Globus pallidus (tissue), 1 donor: ENCODE measurements around the gene SLC6A1.

Source experiments
- DNase-seq: peaks from one replicate; pipeline ENCODE4 v3.0.0-alpha.2; 2015; ENCODE audit warnings: low spot score

SLC6A1 gene

DNA sequence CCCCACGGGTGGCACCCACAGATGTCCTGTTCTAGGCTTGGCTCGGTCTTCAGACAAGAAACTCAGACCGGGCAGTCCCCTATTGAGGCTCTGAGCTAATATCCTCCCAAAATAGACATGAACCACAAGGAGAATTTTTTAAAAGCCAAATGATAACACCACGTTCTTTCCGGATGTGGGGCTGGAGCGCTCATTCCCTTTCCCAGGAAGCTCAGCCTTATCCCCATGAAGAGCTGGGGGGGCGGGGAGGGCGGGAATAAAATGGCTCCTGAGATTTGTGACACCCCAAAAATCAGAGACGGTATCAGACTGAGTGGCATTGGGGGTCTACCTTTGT is 1.1 kb downstream of the SLC6A1 start:
- DNase-seq, result no peak

DNA sequence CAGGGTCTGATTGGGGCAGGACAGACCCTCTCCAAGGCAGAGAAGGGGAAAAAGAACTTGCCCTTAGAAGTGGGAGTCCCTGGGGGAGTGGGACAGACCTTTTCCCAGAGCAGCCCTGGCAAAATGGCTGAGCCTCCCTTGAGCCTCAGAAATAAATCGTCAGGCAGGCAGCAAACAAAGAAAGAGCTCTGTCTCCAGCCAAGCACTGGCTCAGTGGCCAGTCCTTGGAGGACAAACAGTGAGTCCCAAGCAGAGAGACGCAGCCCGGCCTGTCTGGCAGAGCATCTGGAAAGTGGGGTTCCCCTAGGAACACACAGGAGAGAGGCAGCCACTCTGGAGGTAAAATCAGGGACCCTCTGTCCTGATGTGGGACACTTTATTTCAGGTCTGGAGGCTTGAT is 1.8 kb downstream of the SLC6A1 start:
- DNase-seq, result peak; percentile 87

DNA sequence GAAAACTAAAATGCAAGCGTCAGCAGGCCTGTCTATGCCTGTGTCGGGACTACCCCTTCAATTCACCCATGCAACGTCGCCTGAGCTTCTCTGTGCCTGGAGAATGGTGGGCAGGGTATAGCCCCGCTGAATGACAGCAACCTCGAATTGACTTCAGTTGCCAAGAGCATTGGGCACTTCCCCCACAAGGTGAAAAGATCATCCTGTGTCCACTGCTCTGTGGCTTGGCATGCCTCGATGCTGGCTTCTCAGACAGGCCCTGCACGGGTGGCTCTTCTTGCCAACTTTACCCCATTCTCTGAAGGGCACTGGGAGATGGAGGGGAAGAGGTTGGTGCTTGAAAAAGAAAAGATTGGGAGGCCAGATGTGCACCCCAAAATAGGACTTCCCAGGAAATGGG is 3.3 kb downstream of the SLC6A1 start:
- DNase-seq, result no peak

DNA sequence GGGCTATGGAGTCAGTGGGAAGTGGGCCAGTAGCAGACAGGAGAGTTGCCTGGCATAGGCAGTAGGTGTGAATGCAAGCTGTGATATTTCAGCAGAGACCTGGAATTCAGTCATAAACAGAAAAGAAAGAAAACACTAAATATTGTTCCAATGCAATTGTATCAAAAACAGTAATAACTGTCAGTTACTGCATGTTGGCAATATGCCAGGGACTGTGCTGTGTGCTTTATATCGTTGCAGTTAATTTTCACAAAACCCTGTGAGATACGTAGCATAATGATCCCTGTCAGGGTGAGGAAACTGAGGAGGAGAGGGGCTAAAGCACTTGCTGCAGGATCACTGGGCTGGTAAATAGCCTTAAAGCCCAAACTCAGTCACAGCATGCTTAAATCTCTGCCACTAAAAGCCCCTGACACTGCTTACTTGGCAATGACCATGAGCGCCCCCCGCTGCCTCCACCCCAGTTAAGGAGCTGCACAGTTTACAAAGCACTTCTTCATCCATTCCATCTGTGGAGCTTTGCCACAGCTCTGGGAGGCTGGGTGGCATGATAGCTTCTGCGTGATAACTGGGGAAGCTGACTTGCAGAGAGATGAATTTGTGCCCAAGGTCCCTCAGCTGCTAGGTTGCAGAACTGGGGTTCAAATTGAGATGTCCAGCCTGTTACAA is 3.9 kb downstream of the SLC6A1 start:
- DNase-seq, result peak; percentile 90

DNA sequence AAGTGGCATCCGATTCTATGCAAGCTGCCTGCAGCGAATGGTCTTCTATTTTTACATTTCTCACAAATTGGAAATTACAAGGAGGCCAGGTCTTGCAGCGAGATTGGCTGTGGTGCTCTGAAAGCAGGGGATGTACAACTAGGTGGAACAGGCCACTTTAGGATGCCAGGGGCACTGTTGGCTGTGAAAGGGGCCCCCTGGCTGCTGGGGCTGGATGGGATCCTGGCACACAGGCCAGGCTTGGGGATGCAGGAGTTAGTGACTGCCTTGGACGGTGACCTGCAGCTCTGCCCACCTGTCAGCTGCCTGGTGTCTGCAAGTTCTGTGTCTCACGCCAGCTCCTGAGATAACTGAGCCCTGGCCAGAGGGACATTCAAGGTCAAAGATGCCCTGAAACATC is 4.6 kb downstream of the SLC6A1 start:
- no peak for DNase-seq

DNA sequence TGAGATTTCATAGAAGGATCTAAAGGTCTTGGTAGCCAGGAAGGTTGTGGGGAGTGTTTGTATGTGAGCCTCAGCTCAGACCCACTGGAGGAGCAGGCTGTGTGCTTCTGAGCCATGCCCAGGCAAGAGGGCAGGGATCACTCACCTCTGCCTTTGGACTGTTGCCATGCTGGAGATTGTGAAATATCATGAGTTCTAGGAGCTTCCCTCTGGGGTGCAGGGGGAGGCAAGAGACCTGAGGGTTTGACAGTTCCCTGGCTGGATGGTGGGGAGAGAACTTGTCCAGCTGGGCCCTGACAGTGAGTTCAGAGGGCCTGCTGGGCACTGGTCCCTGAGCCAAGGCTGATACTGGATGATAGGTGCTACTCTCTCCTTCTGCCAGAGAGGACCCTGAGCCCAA is 6.0 kb downstream of the SLC6A1 start:
- no peak for DNase-seq

DNA sequence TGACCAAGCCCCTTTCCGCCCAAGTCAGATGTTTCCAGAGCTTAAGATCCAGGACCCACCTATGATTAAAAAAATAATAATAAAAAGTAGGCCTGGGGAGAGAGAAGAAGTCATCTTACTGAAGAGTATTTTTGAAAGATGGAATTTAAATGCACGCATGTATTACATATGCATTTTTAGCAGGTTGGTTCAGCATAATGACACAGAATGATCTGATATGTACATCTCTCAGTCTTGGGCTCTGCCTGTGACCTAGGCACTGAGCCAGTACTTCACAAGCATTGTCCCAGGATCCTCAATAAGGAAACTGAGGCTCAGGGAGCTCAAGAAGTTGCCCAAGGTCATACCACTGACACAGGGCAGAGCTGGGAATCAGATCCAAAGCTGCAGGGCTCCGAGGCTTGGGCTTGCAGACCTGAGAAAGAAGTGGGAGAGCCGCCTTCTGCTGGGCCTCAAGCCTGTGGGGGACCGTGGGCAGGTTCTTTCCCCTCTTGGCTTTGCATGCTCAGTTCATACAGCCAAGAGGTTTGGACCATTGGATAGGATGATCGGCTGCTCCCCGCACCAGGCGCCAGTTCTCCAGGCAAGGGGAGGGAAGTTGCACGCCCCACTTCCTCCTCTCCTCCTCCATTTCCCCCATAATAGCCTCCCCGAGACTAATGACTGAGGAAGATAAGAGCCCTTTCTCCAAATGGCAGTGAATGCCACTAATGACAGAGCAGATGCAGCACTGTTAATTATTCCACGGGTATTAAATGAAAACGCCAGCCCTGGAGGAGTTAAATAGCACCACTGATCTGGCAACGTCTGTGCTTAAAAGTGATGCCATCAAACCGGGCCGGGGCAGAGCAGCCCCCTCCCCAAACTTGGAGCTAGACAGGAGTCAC is 6.9 kb downstream of the SLC6A1 start:
- DNase-seq, result no peak

DNA sequence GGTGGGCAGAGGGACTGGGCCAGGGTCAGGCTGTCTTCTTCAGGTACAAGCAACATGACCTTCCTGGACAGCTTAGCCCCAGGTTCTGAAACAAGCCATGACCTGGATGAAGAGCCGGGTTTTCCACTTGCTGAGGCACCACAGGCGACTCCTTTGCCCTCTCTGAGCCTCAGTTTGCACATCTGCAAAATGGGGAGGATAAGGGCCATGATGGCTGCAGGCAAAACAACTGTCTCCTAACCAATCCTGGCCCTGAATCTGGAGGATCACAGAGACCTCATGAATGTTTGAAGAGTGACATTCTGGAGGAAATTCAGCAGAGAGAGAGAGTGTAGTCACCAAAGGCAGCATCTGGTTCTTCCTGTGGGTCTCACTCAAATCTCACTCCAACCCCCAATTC is 8.0 kb downstream of the SLC6A1 start:
- DNase-seq, result no peak

DNA sequence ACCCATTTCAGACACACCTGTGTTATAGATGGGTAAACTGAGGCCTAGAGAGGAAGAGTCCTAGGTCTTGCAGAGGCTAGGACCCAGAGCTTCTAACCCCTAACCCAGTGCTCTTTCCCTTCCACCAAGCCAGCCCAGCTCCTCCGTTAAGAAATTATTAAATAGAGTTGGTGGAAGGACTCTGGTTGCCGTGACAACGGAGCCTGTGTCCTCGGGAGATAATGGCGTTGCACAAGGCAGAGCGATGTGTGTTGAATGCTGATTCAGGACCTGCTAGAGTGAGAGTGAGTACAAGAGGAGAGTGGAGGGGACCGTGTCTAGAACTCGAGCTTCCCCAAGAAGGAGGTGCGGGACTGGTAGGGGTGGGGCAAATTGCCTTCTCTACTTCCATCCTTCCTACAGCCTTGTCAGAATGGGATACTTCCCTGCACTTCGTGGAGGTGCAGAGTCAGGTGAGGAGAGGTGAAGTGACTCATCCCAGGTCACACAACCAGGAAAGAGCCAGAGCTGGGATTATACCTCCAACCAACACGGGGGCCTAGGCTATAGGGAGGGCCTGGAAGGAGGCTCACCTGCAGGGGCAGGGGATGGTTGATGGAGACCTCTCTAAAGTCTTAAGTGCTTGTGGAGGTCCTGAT is 8.6 kb downstream of the SLC6A1 start:
- peak; percentile 80 for DNase-seq

DNA sequence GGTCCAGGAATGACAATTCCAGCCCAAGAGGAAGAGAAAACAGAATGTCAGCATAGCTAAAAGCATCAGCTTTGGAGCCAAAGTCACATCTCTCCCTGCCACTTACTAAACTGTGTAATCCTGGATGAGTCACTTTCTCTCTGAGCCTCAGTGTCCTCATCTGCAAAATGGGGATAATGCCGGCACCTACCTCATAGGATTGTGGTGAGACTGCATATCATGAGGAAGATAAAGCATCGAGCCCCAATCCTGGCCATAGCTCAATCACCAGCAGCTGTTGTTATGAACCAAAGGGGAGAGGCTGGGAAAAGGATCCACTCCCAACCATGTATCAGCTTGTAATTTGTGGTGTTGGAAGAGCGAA is 9.1 kb downstream of the SLC6A1 start:
- DNase-seq, result no peak

DNA sequence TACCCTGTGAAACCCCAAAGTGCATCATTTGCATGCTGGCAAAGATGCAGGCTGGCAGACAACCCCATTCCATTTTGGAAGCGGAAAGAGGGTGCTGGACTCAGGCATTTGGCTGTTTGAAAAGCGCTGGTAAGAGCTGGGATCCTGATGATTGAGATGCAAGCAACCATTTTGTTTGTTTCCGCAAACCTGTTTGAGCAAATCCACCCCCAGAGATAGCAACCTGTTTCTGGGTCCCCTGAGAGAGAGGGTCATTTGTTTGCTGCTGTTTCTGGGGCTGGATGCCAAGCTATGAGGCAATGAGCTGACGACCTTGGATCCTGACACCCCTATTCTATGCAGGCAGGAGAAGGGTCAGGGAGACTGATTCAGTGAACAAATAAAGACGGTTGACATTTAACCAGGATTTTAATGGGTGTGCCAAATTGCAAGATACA is 9.8 kb downstream of the SLC6A1 start:
- DNase-seq, result no peak

DNA sequence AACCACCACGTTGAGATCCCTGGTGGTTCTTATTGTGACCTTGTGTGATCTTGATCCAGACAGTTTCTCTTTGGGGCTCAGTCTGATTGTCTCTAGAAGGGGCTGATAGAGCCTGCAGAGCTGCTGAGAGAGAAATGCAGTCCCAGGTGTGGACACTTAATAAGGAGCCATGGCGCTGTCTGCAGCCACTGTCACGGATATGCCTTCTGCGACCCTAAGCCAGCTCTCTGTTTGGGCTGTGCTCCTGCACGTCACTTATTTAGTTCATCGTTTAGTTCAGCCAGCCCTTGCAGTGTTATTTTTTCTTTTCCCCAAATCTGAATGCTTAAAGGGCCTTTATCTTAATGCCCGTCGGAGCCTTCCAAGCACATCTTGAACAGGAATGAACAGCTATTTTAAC is 12.0 kb downstream of the SLC6A1 start:
- no peak for DNase-seq

DNA sequence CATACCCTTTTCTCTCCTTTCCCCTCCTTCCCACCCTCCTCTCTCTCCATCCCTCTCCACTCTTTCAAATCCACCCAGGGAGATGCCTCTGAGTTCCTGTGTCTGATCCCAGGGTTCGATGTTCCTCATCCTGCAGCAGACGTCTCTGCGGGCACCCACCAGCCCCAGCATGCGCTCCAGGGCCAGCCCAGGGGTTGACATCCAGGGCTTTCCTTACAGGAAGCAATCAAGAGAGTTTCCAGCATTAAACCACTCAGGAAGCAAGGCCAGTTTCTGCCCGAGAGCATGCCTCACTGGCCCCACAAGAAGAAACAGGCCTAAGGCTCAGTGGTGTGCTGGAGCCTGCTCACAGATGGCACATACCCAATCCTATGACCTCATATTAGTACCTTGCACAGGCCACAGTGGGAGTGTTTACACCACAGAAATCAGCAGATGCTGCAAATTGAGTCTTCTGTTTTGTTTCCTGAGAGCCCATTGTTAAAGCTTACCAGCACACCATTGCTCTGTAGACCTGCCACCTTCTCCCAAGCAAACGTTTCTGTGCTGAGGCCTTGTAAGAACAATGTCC is 13.2 kb downstream of the SLC6A1 start:
- DNase-seq, result no peak

DNA sequence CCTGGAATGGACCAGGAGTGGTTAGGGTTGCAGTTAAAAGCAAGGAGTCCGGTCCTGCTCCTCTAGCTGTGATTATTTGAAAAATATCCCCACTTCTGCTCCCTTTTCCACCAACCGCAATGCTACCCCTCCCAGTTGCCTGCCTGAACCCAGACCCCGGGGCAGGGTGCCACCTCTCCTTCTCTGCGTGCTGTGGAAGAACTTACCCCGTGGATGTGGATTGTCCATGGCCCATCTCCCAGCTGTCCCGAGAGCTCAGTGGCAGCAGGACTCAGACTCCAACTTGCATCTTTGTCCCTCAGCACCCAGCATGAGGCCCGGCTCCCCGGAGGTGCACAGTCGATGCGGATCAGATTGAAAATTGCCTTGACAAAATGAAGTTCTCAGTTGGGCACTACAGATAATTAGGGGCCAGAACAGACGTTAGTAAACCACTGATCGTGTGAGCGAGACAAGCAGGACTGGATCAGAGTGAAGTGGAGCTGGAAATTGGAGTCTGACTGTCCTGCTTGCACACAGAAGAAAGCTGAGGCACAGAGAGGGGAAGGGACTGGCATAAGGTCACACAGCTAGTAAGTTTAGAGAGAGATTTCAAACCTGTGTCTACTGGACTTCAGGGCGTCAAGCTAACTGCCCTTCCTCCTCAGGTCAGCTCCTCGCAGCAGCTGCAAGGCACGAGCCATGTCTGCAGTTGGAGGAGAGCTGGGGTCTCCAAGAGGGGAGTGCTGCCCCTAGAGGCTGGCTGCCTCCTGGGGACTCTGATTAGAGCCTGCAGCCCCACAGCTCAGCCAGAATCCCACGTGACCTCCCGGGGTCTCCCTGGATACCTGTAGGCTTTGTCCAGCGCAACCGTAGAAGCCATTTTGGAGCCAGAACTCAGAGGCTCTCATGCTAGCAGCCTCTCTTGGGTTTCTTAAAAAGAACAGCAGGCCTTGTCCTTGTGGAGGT is 14.7 kb downstream of the SLC6A1 start:
- DNase-seq, result no peak

DNA sequence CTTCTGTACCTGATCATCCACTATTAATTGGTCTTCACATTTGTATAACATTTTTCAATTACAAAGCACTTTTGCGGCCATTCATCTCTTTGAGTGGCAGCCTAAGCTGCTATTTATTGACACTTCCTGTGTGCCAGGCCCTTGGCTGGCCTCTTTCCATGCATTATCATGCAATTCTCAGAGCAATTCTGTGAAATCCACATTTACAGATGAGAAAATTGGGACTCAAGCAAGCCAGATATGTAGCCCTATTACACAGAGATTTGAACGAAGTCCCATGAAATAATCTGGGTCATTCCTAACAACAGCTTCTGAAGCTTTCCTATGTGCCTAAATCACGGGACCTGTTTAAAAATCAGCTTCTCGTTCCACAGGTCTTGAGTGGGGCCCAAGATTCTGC is 17.4 kb downstream of the SLC6A1 start:
- DNase-seq, result no peak

DNA sequence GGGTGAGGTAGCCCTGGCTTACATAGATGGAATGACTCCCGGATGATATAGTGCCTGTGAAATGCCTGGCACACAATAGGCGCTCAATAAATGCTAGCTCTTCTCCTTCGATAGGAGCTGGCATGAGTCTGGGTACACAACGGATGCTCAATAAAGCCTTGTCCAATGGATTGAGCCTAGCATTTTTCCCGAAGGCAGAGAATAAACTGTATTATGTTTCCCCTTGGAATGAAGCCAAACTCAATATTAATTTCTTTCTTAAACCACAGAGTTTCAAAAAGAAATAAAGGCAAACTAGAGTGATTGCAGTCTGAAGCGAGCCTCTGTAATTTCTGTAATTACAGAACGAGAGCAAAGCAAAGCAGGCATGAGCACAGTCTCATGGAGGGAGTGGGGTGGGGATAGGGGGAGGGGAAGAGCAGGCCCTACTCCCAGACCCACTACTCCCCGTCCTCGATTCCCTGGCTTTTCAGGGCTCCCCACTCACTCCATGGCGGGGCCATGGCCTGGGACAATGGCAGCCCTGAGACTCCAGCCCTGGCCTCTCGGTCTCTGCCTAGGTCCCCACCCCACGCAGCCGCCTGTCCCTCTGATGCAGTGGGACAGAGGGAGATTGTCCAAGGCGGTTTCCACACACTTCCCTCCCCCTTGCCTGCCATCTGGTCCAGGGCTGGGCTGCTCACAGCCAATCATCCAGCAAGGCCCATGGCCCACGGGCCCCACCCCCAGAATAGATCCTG is 18.0 kb downstream of the SLC6A1 start:
- peak; percentile 94 for DNase-seq

DNA sequence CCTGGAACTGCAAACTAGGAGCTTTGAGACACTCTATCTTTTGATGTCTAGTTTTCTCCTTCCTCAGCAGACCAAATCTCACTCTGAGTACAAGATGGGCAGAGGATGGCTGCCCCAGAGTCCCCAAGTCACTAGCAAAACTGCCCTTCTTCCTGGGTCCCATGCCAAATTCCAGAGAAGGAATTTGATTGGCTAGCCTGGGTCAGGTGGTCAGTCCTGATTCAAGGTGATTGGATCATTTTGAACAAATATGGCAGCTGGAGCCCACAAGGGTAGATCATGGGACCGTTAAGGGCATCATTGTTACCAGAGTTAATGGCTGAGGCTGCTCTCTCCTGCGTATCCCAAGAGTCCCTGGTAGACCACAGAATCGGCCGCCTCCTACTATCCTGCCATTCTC is 21.7 kb downstream of the SLC6A1 start:
- DNase-seq, result no peak

DNA sequence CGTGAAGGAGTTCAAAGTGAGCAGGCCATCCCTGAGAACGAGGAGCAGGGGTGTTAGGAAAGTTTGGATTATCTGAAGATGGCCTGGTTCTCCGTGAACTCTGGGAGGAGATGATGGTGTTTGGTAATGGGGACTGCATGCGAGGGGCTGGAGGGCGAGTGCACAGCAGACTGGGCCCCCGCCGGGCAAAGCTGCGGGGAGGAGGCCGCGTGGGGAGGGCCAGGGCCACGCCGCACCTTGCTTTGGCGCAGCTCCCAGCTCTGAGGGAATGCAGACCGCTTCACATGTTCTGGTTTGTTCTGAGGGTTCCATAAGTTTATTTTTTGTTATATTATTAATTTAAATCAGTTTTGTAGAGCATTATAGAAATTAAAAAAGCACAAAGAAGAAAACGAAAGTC is 22.2 kb downstream of the SLC6A1 start:
- DNase-seq, result no peak

DNA sequence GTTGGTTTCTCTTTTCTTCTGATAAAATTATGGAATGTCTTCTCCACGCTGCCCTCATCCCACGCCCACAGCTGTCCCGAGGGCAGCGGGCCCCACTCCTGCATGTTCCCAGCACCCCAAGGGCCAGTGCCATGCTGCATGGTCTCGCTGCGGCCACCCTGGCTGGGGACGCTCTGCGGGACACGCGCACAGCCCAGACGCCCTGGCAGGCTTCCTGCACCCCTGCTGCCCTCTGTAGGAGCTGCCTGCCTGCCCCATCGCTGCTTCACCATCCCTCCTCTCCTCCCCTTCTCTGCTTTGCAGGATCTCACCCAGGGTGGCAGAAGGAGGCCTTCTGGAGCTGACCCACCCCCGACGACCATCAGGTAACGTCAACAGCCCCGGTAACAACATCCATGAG is 22.8 kb downstream of the SLC6A1 start:
- no peak for DNase-seq

DNA sequence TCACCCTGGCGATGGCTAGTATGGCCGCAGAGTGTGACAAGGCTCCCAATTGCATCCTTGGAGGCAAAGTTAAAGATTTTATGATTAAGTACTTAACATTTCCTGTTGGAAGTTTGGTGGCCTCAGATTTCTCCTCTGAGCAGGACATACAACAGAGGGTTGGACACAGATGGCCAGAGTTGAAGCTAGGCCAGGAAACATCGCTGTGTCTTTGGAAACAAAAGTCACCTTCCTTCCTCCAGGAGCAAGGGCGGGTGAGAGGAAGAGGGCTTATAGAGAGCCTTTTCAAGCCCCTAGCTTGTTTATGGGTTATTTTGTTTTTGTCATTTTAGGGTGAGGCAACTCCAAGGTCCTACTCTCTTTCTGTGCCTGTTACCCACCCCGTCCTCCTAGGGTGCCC is 24.2 kb downstream of the SLC6A1 start:
- DNase-seq, result no peak
